Lung (tissue), 12 donors: ENCODE results near the gene TENT5A. TPM values are rescaled to one million over a fixed set of nuclear protein-coding genes. Genes with fewer than 3 reads are reported as not detected.

Experiments
- ATAC-seq: fragments of 200-7000 bp; cut with Tn5 transposase; one replicate; pipeline ENCODE4 v1.9.1; 2020; ENCODE audit warnings: moderate number of reproducible peaks; ENCODE audit not compliant: insufficient read depth, low FRiP score
- DNase-seq, 3 donors: peaks; one replicate each; pipeline ENCODE4 v3.0.0-alpha.2; 2013 to 2017
- H3K27ac ChIP-seq, 2 donors: one replicate each; pipeline ENCODE4 v1.5.1; 2013; ENCODE audit warnings: mild to moderate bottlenecking in 2 of 2, moderate library complexity in 2 of 2, control low read depth in 1 of 2, inconsistent platforms in 1 of 2, low read depth in 1 of 2, low read length in 1 of 2
- H3K27me3 ChIP-seq, 3 donors: one replicate each; pipeline ENCODE4 v1.5.1; 2013; ENCODE audit warnings: low read length in 2 of 3; ENCODE audit not compliant: control insufficient read depth in 3 of 3, insufficient read depth in 3 of 3
- H3K36me3 ChIP-seq, 4 donors: one replicate each; pipeline ENCODE4 v1.5.1; 2013; ENCODE audit warnings: low read length in 4 of 4, mild to moderate bottlenecking in 1 of 4, moderate library complexity in 1 of 4; ENCODE audit not compliant: control insufficient read depth in 4 of 4, insufficient read depth in 4 of 4
- H3K4me1 ChIP-seq, 5 donors: one replicate each; pipeline ENCODE4 v1.5.1; 2013; ENCODE audit warnings: low read length in 5 of 5, mild to moderate bottlenecking in 2 of 5, moderate library complexity in 1 of 5; ENCODE audit not compliant: control insufficient read depth in 5 of 5, insufficient read depth in 5 of 5
- H3K4me3 ChIP-seq: one replicate; pipeline ENCODE4 v1.5.1; 2013; ENCODE audit warnings: mild to moderate bottlenecking, control low read depth, moderate library complexity
- H3K9ac ChIP-seq, 2 donors: one replicate each; pipeline ENCODE4 v1.5.1; 2013; ENCODE audit warnings: low read length in 2 of 2, control low read depth in 1 of 2; ENCODE audit not compliant: insufficient read depth in 1 of 2
- H3K9me3 ChIP-seq, 4 donors: one replicate each; pipeline ENCODE4 v1.5.1; 2013; ENCODE audit warnings: low read length in 3 of 4, mild to moderate bottlenecking in 1 of 4, moderate library complexity in 1 of 4; ENCODE audit not compliant: control insufficient read depth in 4 of 4, insufficient read depth in 3 of 4
- CTCF ChIP-seq: IDR thresholded peaks from 2 replicates; pipeline ENCODE4 v1.5.1; 2012; ENCODE audit warnings: mild to moderate bottlenecking; ENCODE audit errors: control extremely low read depth, extremely low read depth
- WGBS, 2 donors: extraction: QIAGEN DNeasy Blood & Tissue Kit; methylation state at CpG; one replicate each; pipeline ENCODE4 v1.1.7; 2013; 5-methylcytosine and 5-hydroxymethylcytosine counted together
- polyA plus RNA-seq, 2 donors: library from polyadenylated mRNA; stranded (reverse); fragments of 200-250 nt; gene quantifications; one replicate each; pipeline ENCODE4 v1.2.1, GENCODE V29; 2013
- total RNA-seq, 2 donors: library from RNA; depleted of rRNA in 1 of 2; stranded (reverse); fragments of >200 nt in 1 of 2; gene quantifications; one replicate each; pipeline ENCODE4 v1.2.1, GENCODE V29; 2014 to 2021
- donor health status: control.
- donor health status: control.
- donor health status: Bipolar disorder and iron deficiency.
- donor health status: healthy.
- donor health status: DM: yes; HTN: yes; CAD: no.

The TENT5A gene
- total and polyA plus RNA-seq, 4 donors = 3.7 to 29.8 (median 9.1) TPM

DNA sequence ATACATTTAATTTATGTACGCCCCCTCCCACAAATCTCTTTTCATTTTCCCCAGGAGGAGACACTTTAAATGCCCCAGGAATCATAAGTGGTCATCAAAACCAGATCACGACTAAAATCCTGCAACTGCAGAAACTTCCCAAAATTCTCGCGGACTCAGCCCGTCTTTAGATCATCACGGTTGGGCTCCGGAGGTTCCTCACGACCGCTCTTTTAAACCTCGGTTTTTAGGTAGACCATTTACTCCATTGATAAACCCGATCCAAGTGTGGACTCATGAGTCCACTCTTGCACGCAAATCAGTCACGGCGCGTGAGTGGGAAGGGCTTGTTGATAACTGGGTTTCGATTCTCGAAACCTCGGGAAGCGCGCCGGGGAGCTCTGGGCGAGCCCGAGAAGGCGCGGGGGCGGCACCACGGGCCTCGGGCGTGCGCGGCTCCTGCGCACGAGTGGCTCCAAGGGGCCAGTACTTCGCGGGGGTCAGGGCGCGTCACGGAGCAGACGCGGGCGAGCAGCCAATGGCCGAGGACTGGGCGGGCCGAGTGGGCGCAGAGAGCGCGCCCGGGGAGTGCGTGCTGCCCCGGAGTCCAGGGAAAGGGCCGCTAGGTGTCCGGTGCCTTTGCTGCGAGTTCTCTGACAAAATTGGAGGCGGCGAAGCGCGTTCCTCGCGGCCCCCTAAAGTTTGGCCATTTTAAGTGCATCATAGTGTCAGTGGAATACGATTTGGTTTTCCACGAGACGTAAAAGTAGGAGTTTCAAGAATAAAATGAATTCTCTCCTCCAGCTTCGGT is 635 bp upstream of the TENT5A start:
- Histone ChIP-seq H3K36me3 (peaks cover 0 to 1% (median 0%) of the 10 kb centered on the region in 4 donors), H3K4me3 (peak overlapping the region; percentile 76), H3K27me3 (peaks cover 0 to 19% (median 0%) of the 10 kb centered on the region in 3 donors), H3K27ac (peak overlapping the region; percentile 93 to 99), H3K4me1 (peaks cover 0 to 21% (median 0%) of the 10 kb centered on the region in 5 donors), H3K9ac (peak overlapping the region; percentile 49 to 88), H3K9me3 (no peaks in the 10 kb centered on the region)
- DNase-seq (peak; percentile 85 to 90 (median 90)), ATAC-seq (peak; percentile 85)
- TF ChIP-seq CTCF = no peak
- WGBS, 2 donors = 0 to 1% methylated on average over 63 of the region's 63 CpGs

GRCh38 chr6:81751388-81752083 is 945 bp downstream of the TENT5A start:
- Histone ChIP-seq H3K4me1 (peaks cover 0 to 21% (median 2%) of the 10 kb centered on the region in 5 donors), H3K9me3 (no peaks in the 10 kb centered on the region), H3K4me3 (peak overlapping the region; percentile 76), H3K27ac (peak overlapping the region; percentile 93 to 99), H3K27me3 (peaks cover 0 to 19% (median 0%) of the 10 kb centered on the region in 3 donors), H3K9ac (peak overlapping the region in 1 of 2 donors; percentile 64), H3K36me3 (peaks cover 0 to 6% (median under 1%) of the 10 kb centered on the region in 4 donors)
- ATAC-seq (peak; percentile 12), DNase-seq (peak; percentile 45 to 55 (median 53))
- WGBS, 2 donors = 2 to 5% methylated on average over 63 to 65 of the region's 65 CpGs
- no peak for TF ChIP-seq CTCF

- WGBS, 2 donors = 20 to 30% methylated on average over 12 of the region's 12 CpGs
- DNase-seq = peak in 1 of 3 donors; percentile 14
- peak overlapping the region in 1 of 2 donors; percentile 64 for H3K9ac ChIP-seq
These were observed 1.6 kb downstream of the TENT5A start for GRCh38 chr6:81750681-81751387.

More at GRCh38 chr6:81750681-81751387, 1.6 kb downstream of the TENT5A start:
- Histone ChIP-seq H3K27ac (peak overlapping the region; percentile 93 to 99), H3K4me3 (peak overlapping the region; percentile 76), H3K4me1 (peaks cover 0 to 21% (median 2%) of the 10 kb centered on the region in 5 donors), H3K9me3 (no peaks in the 10 kb centered on the region), H3K36me3 (peaks cover 0 to 7% (median 2%) of the 10 kb centered on the region in 4 donors), H3K27me3 (peaks cover 0 to 19% (median 0%) of the 10 kb centered on the region in 3 donors)
- TF ChIP-seq CTCF = no peak
- no peak for ATAC-seq
